ENCODE measurements around the gene EHF. TPM values are rescaled to one million over a fixed set of nuclear protein-coding genes. Genes with fewer than 3 reads are reported as not detected.

Gene EHF
- total RNA-seq, 2 donors from 2014 or later, result 21.4 to 40.5 TPM

DNA sequence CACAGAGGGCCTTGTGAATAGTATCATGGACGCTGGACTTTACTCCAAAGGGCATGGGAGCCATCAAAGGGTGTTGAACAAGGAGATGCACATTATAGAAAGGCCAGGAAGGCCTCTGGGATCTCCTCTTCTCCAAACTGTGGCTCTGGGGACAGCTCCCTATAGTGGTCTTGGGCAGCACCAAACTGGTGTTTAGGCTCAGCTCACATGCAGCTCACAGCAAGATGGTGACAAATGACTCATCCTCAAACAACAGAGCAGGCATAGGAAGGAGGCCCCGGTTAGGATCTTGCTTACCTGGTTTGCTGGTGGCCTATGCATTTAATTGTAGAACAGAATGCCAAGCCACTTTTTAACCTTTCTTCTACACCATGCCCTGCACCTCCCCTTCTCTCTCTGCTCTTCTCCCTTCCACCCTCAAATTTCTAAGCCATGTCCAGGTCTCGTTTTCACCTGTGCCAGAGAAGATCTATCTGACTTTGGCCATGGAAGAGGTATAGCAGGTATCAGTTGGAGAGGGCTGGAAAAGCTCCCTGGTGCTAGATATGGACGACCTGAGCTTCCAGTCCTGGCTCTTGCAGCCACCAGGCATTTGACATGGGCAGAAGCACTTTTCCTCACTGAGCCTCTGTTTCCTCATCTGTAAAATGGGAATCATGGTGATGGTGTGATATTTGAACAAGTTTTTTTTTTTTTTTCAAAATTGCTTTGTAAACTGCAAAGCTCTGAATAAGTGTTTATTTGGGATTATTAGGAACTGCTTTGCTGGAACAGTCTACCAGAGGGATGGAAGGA lies 14.4 kb upstream of the EHF start:
- H3K9me3 ChIP-seq, result no peaks in the 10 kb centered on the region
- no peak for TF ChIP-seq POLR2A (IDR thresholded peaks at IDR 0.05)
- TF ChIP-seq, protein P1, sequence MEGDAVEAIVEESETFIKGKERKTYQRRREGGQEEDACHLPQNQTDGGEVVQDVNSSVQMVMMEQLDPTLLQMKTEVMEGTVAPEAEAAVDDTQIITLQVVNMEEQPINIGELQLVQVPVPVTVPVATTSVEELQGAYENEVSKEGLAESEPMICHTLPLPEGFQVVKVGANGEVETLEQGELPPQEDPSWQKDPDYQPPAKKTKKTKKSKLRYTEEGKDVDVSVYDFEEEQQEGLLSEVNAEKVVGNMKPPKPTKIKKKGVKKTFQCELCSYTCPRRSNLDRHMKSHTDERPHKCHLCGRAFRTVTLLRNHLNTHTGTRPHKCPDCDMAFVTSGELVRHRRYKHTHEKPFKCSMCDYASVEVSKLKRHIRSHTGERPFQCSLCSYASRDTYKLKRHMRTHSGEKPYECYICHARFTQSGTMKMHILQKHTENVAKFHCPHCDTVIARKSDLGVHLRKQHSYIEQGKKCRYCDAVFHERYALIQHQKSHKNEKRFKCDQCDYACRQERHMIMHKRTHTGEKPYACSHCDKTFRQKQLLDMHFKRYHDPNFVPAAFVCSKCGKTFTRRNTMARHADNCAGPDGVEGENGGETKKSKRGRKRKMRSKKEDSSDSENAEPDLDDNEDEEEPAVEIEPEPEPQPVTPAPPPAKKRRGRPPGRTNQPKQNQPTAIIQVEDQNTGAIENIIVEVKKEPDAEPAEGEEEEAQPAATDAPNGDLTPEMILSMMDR (IDR thresholded peaks at IDR 0.05), result no peak
- H3K36me3 ChIP-seq (replicated peaks in 1 of 2; ENCODE audit: insufficient read depth in 1 of 2, low read depth in 2 of 2), result no peaks in the 10 kb centered on the region
- DNase-seq (no peak), ATAC-seq (no peak)
- H3K27ac ChIP-seq, result peak overlapping the region in 1 of 4 donors; percentile 38
- H3K27me3 ChIP-seq, result no peaks in the 10 kb centered on the region
- WGBS, 2 donors, result 57 to 58% methylated on average over 4 of the region's 4 CpGs
- peaks cover 44% of the 10 kb centered on the region for H3K4me1 ChIP-seq
- intact Hi-C loops (cut with DNase I), result no loop called here
- H3K4me3 ChIP-seq, result no peak overlapping the region

DNA sequence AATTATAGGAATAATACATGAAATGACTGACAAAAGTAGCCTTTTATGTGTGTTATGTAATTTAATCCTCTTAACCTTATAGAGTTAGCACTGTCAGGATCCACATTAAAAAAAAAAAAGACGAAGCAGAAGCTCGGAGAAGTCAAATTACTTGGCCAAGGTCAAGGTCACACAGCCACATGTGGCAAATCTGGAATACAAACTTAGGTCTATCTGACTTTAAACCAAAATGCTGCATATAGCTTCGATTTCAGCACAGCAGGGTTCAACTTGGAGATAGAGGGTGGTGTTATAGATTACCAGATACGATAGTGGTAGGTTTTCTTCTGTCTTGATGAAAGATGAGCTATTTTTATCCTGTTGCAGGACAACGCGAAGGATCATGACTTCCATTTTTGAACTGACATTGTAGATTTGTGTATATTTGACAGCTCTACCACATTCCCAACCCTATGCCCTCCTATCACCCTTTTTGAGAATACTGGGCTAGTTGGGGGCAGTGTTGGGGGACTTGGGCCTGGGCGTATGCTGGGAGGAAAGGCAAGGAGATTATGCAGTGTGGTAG lies 11.6 kb upstream of the EHF start:
- TF ChIP-seq, protein P1 (IDR thresholded peaks at IDR 0.05), result no peak
- no peak for TF ChIP-seq POLR2A (IDR thresholded peaks at IDR 0.05)

DNA sequence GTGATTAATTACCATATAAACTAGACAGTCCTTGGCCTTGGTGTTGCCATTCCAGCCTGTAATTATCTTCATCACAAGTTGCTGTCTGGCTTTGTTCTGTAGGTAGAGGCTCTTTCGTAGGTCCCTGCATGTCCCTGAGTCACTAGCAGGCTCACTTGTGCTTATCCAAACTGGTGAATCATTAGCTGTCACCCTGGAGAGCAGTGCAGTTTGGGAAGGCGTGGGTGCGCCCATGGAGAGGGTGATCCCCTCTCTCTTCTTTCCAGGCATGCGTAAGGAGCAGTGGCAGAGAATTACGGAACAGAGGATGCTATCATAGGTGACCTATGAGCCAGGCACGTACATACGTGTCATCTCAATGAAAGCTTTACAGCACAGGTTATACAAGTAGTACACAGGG lies 11.0 kb upstream of the EHF start:
- H3K27me3 ChIP-seq, result no peaks in the 10 kb centered on the region
- WGBS, 2 donors, result 79 to 80% methylated on average over 7 of the region's 7 CpGs
- intact Hi-C loops (cut with DNase I), result no loop called here
- DNase-seq (no peak), ATAC-seq (no peak)
- no peaks in the 10 kb centered on the region for H3K36me3 ChIP-seq (replicated peaks in 1 of 2; ENCODE audit: insufficient read depth in 1 of 2, low read depth in 2 of 2)
- H3K4me3 ChIP-seq, result no peak overlapping the region
- TF ChIP-seq, protein P1 (IDR thresholded peaks at IDR 0.05), result no peak
- no peak for TF ChIP-seq POLR2A (IDR thresholded peaks at IDR 0.05)
- H3K4me1 ChIP-seq, result peaks cover 38% of the 10 kb centered on the region
- H3K9me3 ChIP-seq, result no peaks in the 10 kb centered on the region
- H3K27ac ChIP-seq, result peak overlapping the region in 1 of 4 donors; percentile 2

More for the DNA sequence above, 11.6 kb upstream of the EHF start:
- DNase-seq (no peak), ATAC-seq (no peak)
- 63 to 69% methylated on average over 7 of the region's 7 CpGs for WGBS, 2 donors
- no peaks in the 10 kb centered on the region for H3K36me3 ChIP-seq (replicated peaks in 1 of 2; ENCODE audit: insufficient read depth in 1 of 2, low read depth in 2 of 2)
- peak overlapping the region in 1 of 4 donors; percentile 2 for H3K27ac ChIP-seq
- no peaks in the 10 kb centered on the region for H3K27me3 ChIP-seq
- H3K4me1 ChIP-seq, result peaks cover 37% of the 10 kb centered on the region
- no peaks in the 10 kb centered on the region for H3K9me3 ChIP-seq
- H3K4me3 ChIP-seq, result no peak overlapping the region
- intact Hi-C loops (cut with DNase I), result no loop called here

DNA sequence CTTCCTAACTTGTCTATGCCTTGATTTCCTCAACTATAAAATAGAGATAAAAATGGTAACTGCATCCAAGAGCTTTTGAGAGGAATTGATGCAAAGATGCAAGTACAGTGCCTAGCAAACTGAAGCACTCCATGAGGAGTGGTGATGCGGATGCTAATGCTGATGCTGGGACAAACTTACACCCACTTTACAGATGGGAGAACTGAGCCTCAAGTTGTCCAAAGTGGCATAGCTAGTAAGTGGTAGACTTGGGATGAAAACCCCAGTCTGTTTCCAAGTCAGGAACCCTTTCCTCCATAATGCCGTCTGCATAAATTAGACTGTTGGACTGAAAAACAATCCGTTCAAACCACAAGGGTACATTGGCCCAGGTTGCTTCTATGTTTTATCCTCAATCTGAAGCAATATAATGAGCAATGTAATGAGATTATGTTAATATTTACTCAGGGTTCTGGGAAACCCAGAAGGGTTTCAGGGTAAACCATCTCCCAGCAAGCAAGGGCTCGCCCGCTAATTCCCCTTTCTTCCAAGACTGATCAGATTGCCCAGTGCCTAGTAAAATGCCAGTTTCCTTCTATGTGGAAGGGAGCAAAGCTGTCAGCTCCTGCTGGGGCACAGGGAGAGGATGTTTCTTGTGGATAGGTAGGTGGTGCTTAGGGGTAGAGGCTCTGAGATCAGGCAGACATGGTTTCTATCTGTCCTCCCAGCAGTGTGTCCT lies 10.4 kb upstream of the EHF start:
- no peaks in the 10 kb centered on the region for H3K9me3 ChIP-seq
- H3K27me3 ChIP-seq, result no peaks in the 10 kb centered on the region
- no peaks in the 10 kb centered on the region for H3K36me3 ChIP-seq (replicated peaks in 1 of 2; ENCODE audit: insufficient read depth in 1 of 2, low read depth in 2 of 2)
- ATAC-seq (no peak), DNase-seq (no peak)
- TF ChIP-seq POLR2A (IDR thresholded peaks at IDR 0.05), result no peak
- TF ChIP-seq, protein P1 (IDR thresholded peaks at IDR 0.05), result no peak
- H3K4me3 ChIP-seq, result no peak overlapping the region
- H3K4me1 ChIP-seq, result peaks cover 35% of the 10 kb centered on the region
- no peak overlapping the region for H3K27ac ChIP-seq
- 85 to 90% methylated on average over 5 of the region's 5 CpGs for WGBS, 2 donors
- intact Hi-C loops (cut with DNase I), result no loop called here

Data from body of pancreas (tissue), 4 donors.